Measurements from ENCODE around the gene HDAC5.
"Not testable (repeated sequence)": the region's sequence is repeated elsewhere in the genome, so short reads cannot be mapped to it uniquely, and the experiment has no call there.

HDAC5 gene

GRCh38 chr17:44039829-44040635 is 83.4 kb downstream of the HDAC5 start:
- TF ChIP-seq CTCF (IDR thresholded peaks at IDR 0.05; ENCODE audit: extremely low read depth, missing control alignments): no peak
- no peak for DNase-seq (ENCODE audit: low spot score)

- TF ChIP-seq CTCF (IDR thresholded peaks at IDR 0.05; ENCODE audit: extremely low read depth, missing control alignments): no peak
- DNase-seq (ENCODE audit: low spot score): no peak
These were observed 84.8 kb downstream of the HDAC5 start for GRCh38 chr17:44038604-44039011.

- no peak for TF ChIP-seq CTCF (IDR thresholded peaks at IDR 0.05; ENCODE audit: extremely low read depth, missing control alignments)
- DNase-seq (ENCODE audit: low spot score): no peak
These were observed 86.0 kb downstream of the HDAC5 start for GRCh38 chr17:44037471-44037870.

- not testable (repeated sequence) for DNase-seq (ENCODE audit: low spot score)
These were observed 88.8 kb downstream of the HDAC5 start for GRCh38 chr17:44034688-44035087.

GRCh38 chr17:44033861-44034408 is 89.5 kb downstream of the HDAC5 start:
- DNase-seq (ENCODE audit: low spot score): no peak
- no peak for TF ChIP-seq CTCF (IDR thresholded peaks at IDR 0.05; ENCODE audit: extremely low read depth, missing control alignments)

GRCh38 chr17:44030482-44030881 is 93.0 kb downstream of the HDAC5 start:
- no peak for DNase-seq (ENCODE audit: low spot score)
- no peak for TF ChIP-seq CTCF (IDR thresholded peaks at IDR 0.05; ENCODE audit: extremely low read depth, missing control alignments)

- no peak for TF ChIP-seq CTCF (IDR thresholded peaks at IDR 0.05; ENCODE audit: extremely low read depth, missing control alignments)
- no peak for DNase-seq (ENCODE audit: low spot score)
These were observed 93.7 kb downstream of the HDAC5 start for GRCh38 chr17:44029736-44030135.
